Measurements from ENCODE around the gene BLM. TPM values are rescaled to one million over a fixed set of nuclear protein-coding genes. Genes with fewer than 3 reads are reported as not detected.
A peak's percentile ranks its signal among the peaks of the same experiment; 100 is the strongest.

Gene BLM
- total and polyA plus RNA-seq, 2 of the 13 experiments (the other 11 are each of a cell fraction or from before 2014, with no cell fraction given), result 5.1 to 11.8 TPM

DNA sequence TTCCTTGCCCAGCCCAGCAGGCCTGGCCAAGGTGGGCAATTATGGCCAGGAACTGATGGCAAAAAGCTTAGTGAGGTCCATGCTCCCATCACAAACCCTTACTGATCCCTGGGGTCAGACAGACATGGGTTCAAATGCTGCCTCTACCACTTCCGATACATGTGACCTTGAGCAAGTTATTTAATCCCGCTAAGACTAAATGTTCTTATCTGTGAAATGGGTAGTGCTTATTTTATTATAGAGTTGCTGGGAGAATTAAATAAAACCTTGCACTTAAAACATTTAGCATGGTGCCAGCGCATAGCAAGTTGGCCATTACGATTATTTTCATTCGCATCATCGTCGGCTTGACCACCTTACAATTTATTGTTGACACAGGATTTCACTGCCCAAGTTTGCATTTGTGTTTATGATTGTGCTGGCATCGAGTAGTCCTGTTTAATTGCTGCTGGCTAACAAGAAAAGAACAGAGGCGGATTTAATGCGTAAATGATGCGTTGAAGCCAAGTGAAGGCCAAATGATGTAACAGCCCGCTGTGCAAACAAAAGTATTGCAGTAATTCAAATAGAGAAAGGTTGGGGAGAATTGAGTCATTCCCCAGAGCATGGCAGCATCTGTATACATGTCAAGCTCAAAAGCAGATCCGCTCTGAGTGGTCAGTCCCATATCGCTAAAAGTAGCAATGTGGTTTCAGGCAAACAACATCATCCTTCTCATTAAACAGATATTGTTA is 144.0 kb downstream of the BLM start (continued):
- TF ChIP-seq, protein P1, sequence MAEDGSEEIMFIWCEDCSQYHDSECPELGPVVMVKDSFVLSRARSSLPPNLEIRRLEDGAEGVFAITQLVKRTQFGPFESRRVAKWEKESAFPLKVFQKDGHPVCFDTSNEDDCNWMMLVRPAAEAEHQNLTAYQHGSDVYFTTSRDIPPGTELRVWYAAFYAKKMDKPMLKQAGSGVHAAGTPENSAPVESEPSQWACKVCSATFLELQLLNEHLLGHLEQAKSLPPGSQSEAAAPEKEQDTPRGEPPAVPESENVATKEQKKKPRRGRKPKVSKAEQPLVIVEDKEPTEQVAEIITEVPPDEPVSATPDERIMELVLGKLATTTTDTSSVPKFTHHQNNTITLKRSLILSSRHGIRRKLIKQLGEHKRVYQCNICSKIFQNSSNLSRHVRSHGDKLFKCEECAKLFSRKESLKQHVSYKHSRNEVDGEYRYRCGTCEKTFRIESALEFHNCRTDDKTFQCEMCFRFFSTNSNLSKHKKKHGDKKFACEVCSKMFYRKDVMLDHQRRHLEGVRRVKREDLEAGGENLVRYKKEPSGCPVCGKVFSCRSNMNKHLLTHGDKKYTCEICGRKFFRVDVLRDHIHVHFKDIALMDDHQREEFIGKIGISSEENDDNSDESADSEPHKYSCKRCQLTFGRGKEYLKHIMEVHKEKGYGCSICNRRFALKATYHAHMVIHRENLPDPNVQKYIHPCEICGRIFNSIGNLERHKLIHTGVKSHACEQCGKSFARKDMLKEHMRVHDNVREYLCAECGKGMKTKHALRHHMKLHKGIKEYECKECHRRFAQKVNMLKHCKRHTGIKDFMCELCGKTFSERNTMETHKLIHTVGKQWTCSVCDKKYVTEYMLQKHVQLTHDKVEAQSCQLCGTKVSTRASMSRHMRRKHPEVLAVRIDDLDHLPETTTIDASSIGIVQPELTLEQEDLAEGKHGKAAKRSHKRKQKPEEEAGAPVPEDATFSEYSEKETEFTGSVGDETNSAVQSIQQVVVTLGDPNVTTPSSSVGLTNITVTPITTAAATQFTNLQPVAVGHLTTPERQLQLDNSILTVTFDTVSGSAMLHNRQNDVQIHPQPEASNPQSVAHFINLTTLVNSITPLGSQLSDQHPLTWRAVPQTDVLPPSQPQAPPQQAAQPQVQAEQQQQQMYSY (CRISPR knock-in tag; IDR thresholded peaks at IDR 0.05), result no peak
- TF ChIP-seq RNF219 (CRISPR knock-in tag; IDR thresholded peaks at IDR 0.05) (0 out of 2 replicates have a peak, but pooled peaks have one; percentile 16), ZSCAN29 (CRISPR knock-in tag; conservative IDR thresholded peaks at IDR 0.05) (no peak), TOE1 (CRISPR knock-in tag; IDR thresholded peaks at IDR 0.05) (no peak), NFYC (CRISPR knock-in tag; IDR thresholded peaks at IDR 0.05) (peak; percentile 26; the same call in 1 of the 2 replicates), ARNT (IDR thresholded peaks at IDR 0.05) (no peak), KLF6 (CRISPR knock-in tag; IDR thresholded peaks at IDR 0.05) (peak; percentile 73; the same call in 1 of the 2 replicates), ZNF331 (CRISPR knock-in tag; IDR thresholded peaks at IDR 0.05) (peak; percentile 89), ZNF670 (CRISPR knock-in tag; IDR thresholded peaks at IDR 0.05; ENCODE audit: borderline replicate concordance) (0 out of 2 replicates have a peak, but pooled peaks have one; percentile 34), ZNF510 (CRISPR knock-in tag; IDR thresholded peaks at IDR 0.05; ENCODE audit: low read depth) (no peak), ZFP36 (IDR thresholded peaks at IDR 0.05; ENCODE audit: borderline replicate concordance, low read depth, low read length, partially characterized antibody) (peak; percentile 50), TGIF2 (CRISPR knock-in tag; IDR thresholded peaks at IDR 0.05) (peak; percentile 50; the same call in 1 of the 2 replicates), ZNF101 (CRISPR knock-in tag; IDR thresholded peaks at IDR 0.05; ENCODE audit: borderline replicate concordance, low read depth) (no peak)
- TF ChIP-seq, protein P2, sequence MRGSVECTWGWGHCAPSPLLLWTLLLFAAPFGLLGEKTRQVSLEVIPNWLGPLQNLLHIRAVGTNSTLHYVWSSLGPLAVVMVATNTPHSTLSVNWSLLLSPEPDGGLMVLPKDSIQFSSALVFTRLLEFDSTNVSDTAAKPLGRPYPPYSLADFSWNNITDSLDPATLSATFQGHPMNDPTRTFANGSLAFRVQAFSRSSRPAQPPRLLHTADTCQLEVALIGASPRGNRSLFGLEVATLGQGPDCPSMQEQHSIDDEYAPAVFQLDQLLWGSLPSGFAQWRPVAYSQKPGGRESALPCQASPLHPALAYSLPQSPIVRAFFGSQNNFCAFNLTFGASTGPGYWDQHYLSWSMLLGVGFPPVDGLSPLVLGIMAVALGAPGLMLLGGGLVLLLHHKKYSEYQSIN (CRISPR knock-in tag; IDR thresholded peaks at IDR 0.05; ENCODE audit: borderline replicate concordance), result no peak
- TF ChIP-seq, protein P3, sequence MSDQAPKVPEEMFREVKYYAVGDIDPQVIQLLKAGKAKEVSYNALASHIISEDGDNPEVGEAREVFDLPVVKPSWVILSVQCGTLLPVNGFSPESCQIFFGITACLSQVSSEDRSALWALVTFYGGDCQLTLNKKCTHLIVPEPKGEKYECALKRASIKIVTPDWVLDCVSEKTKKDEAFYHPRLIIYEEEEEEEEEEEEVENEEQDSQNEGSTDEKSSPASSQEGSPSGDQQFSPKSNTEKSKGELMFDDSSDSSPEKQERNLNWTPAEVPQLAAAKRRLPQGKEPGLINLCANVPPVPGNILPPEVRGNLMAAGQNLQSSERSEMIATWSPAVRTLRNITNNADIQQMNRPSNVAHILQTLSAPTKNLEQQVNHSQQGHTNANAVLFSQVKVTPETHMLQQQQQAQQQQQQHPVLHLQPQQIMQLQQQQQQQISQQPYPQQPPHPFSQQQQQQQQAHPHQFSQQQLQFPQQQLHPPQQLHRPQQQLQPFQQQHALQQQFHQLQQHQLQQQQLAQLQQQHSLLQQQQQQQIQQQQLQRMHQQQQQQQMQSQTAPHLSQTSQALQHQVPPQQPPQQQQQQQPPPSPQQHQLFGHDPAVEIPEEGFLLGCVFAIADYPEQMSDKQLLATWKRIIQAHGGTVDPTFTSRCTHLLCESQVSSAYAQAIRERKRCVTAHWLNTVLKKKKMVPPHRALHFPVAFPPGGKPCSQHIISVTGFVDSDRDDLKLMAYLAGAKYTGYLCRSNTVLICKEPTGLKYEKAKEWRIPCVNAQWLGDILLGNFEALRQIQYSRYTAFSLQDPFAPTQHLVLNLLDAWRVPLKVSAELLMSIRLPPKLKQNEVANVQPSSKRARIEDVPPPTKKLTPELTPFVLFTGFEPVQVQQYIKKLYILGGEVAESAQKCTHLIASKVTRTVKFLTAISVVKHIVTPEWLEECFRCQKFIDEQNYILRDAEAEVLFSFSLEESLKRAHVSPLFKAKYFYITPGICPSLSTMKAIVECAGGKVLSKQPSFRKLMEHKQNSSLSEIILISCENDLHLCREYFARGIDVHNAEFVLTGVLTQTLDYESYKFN (CRISPR knock-in tag; conservative IDR thresholded peaks at IDR 0.05), result peak; percentile 49
- TF ChIP-seq, protein P4, sequence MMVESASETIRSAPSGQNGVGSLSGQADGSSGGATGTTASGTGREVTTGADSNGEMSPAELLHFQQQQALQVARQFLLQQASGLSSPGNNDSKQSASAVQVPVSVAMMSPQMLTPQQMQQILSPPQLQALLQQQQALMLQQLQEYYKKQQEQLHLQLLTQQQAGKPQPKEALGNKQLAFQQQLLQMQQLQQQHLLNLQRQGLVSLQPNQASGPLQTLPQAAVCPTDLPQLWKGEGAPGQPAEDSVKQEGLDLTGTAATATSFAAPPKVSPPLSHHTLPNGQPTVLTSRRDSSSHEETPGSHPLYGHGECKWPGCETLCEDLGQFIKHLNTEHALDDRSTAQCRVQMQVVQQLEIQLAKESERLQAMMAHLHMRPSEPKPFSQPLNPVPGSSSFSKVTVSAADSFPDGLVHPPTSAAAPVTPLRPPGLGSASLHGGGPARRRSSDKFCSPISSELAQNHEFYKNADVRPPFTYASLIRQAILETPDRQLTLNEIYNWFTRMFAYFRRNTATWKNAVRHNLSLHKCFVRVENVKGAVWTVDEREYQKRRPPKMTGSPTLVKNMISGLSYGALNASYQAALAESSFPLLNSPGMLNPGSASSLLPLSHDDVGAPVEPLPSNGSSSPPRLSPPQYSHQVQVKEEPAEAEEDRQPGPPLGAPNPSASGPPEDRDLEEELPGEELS (CRISPR knock-in tag; IDR thresholded peaks at IDR 0.05), result peak; percentile 86

Measured in HepG2 (cell line).